ENCODE data around the gene ALDH2. TPM values are rescaled to one million over a fixed set of nuclear protein-coding genes. Genes with fewer than 3 reads are reported as not detected.

ALDH2 gene
- total and polyA plus RNA-seq, 3 experiments from 2014 or later, result 0.45 to 1.4 (median 1.2) TPM

DNA sequence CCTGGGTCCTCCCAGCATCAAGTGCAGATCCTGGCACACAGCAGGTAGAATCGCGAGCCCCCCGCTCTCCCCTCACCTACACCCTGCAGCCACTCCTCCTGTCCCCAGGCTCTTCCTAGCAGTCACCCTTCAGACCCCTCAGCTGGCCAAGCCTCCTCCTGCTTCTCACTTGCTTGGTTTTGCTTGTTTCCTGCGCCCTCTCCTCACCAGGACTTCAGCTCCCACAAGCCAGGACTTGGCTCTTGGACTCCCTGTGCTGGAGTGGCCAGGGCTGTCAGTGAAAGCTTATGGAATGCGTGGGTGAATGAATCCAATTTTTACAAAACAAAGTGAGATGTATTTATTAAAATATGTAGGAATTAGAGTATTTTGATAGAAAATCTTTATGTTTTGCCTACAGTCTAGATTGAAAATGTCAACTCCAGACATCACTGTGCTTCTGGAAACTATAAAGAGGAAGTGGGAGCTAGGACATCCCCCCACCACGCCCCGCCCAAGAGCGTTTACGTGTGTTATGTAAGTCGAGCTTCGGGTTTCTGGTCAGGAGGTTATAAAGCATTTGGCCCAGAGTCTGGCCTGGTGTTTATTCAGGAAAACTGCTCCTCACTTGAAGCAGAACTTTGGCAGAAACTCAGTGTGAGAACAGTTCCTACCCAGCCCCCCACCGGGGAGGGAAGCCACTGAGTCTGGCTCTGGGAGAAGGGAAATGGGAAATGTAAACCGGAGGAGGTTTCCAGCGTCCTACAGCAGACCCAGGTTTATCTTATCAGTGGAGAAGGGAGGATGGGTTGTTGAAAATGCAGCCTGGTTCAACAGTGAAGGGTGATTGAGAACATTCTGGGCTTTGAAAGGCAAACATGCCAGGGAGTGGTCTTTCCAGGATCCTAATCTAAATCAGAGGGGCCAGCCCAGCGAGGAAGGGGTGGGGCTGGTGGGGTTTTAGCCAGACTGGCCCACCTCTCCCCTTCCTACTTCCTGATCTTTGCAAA is 8.8 kb downstream of the ALDH2 start:
- Mint-ChIP-seq H3K27me3 (peaks cover 2 to 28% of the 10 kb centered on the region in 2 donors), H3K4me1 (no peaks in the 10 kb centered on the region), H3K36me3 (no peaks in the 10 kb centered on the region), H3K27ac (peak overlapping the region in 1 of 8 donors; percentile 47), H3K4me3 (no peak overlapping the region), H3K9me3 (no peaks in the 10 kb centered on the region)
- no peaks in the 10 kb centered on the region for H3K4me1 ChIP-seq (ENCODE audit: insufficient read depth, low read length)
- no peak overlapping the region for H3K4me3 ChIP-seq (ENCODE audit: low read length)
- H3K36me3 ChIP-seq (ENCODE audit: insufficient read depth, low read length), result no peaks in the 10 kb centered on the region
- no peaks in the 10 kb centered on the region for H3K9me3 ChIP-seq (ENCODE audit: low read length)
- no peaks in the 10 kb centered on the region for H3K27me3 ChIP-seq (ENCODE audit: insufficient read depth, low read length, poor library complexity, severe bottlenecking)
- no peak for DNase-seq
- POLR2A ChIA-PET, result no interaction called here
- peak overlapping the region; percentile 75 for H3K27ac ChIP-seq (ENCODE audit: low read depth, low read length)
- CTCF ChIA-PET, result no interaction called here

DNA sequence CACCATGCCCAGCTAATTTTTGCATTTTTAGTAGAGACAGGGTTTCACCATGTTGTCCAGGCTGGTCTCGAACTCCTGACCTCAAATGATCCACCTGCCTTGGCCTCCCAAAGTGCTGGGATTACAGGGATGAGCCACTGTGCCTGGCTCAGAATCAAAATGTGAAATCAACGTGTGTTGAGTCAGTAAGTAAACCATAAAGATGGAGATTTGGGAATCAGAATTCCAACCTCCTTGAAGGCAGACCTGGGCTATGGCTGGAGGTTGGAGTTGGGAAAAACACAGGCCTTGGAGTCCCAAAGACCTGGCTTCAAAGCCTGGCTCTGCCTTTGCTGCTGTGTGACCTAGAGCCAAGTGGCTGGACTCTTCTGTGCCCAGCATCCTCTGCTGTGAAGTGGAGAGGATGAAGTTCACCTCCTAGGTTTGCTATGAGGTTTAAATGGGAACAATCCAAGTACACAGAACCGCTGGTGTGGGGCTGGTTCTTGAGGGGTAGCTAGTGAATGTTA is 10.2 kb downstream of the ALDH2 start:
- Histone ChIP-seq H3K36me3 (ENCODE audit: insufficient read depth, low read length) (no peaks in the 10 kb centered on the region), H3K27ac (ENCODE audit: low read depth, low read length) (no peak overlapping the region), H3K9me3 (ENCODE audit: low read length) (no peaks in the 10 kb centered on the region), H3K4me3 (ENCODE audit: low read length) (no peak overlapping the region), H3K27me3 (ENCODE audit: insufficient read depth, low read length, poor library complexity, severe bottlenecking) (no peaks in the 10 kb centered on the region), H3K4me1 (ENCODE audit: insufficient read depth, low read length) (no peaks in the 10 kb centered on the region)
- DNase-seq, result no peak
- H3K27me3 Mint-ChIP-seq, result peaks cover 2 to 23% of the 10 kb centered on the region in 2 donors
- H3K4me1 Mint-ChIP-seq, result no peaks in the 10 kb centered on the region
- no peak overlapping the region for H3K27ac Mint-ChIP-seq
- H3K9me3 Mint-ChIP-seq, result no peaks in the 10 kb centered on the region
- CTCF ChIA-PET, result no interaction called here
- H3K36me3 Mint-ChIP-seq, result peaks cover 0 to 2% (median 0%) of the 10 kb centered on the region in 3 donors
- H3K4me3 Mint-ChIP-seq, result no peak overlapping the region
- POLR2A ChIA-PET, result no interaction called here

DNA sequence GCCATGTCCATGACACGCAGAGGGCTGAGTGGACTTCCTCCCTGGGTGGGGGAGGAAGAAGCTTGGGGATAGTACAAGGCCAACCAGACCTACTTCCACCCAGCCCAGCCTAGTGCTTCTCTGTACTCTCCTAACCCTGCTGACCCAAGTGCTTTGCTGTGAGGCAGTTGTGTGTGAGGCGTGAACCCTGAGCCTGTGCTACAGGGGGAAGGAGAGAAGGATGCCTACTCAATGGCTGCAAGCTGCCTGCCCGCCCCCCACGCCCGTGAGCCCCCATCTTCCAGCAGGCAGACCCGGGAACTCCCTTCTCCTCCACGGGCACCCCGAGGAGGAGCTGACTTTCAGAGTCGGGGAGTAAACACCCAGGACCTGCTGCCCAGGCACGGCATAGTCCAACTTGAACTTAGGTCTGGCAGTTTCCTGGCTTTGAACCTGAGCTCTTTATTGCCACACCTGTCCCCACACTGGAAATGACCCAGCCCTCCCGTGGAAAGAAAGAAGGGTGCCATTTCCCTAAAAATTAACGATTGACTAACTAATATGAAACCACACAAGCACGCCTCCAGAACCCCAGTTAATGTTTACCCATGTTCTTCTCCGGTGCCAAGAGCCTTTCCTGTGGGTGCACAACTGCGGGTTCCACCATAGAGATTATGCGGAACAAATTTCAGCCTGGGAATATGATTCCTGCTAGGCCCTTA is 10.8 kb downstream of the ALDH2 start:
- POLR2A ChIA-PET, result no interaction called here
- CTCF ChIA-PET, result no interaction called here
- H3K9me3 Mint-ChIP-seq, result no peaks in the 10 kb centered on the region
- Histone ChIP-seq H3K4me3 (ENCODE audit: low read length) (no peak overlapping the region), H3K36me3 (ENCODE audit: insufficient read depth, low read length) (no peaks in the 10 kb centered on the region), H3K9me3 (ENCODE audit: low read length) (no peaks in the 10 kb centered on the region), H3K4me1 (ENCODE audit: insufficient read depth, low read length) (no peaks in the 10 kb centered on the region), H3K27me3 (ENCODE audit: insufficient read depth, low read length, poor library complexity, severe bottlenecking) (no peaks in the 10 kb centered on the region), H3K27ac (ENCODE audit: low read depth, low read length) (no peak overlapping the region)
- no peak overlapping the region for H3K4me3 Mint-ChIP-seq
- no peaks in the 10 kb centered on the region for H3K4me1 Mint-ChIP-seq
- H3K36me3 Mint-ChIP-seq, result peaks cover 0 to 4% (median 0%) of the 10 kb centered on the region in 3 donors
- peaks cover 2 to 23% of the 10 kb centered on the region in 2 donors for H3K27me3 Mint-ChIP-seq
- H3K27ac Mint-ChIP-seq, result no peak overlapping the region
- no peak for DNase-seq

GRCh38 chr12:111780166-111780565 is 13.4 kb downstream of the ALDH2 start:
- Histone ChIP-seq H3K27ac (ENCODE audit: low read depth, low read length) (no peak overlapping the region), H3K4me3 (ENCODE audit: low read length) (no peak overlapping the region), H3K36me3 (ENCODE audit: insufficient read depth, low read length) (no peaks in the 10 kb centered on the region), H3K27me3 (ENCODE audit: insufficient read depth, low read length, poor library complexity, severe bottlenecking) (no peaks in the 10 kb centered on the region), H3K9me3 (ENCODE audit: low read length) (no peaks in the 10 kb centered on the region), H3K4me1 (ENCODE audit: insufficient read depth, low read length) (no peaks in the 10 kb centered on the region)
- H3K9me3 Mint-ChIP-seq, result no peaks in the 10 kb centered on the region
- no peak overlapping the region for H3K27ac Mint-ChIP-seq
- H3K4me3 Mint-ChIP-seq, result no peak overlapping the region
- H3K36me3 Mint-ChIP-seq, result peaks cover 0 to 4% (median 0%) of the 10 kb centered on the region in 3 donors
- ChIA-PET CTCF (no interaction called here), POLR2A (no interaction called here)
- no peak for DNase-seq
- H3K27me3 Mint-ChIP-seq, result peaks cover 2 to 9% of the 10 kb centered on the region in 2 donors
- no peaks in the 10 kb centered on the region for H3K4me1 Mint-ChIP-seq

DNA sequence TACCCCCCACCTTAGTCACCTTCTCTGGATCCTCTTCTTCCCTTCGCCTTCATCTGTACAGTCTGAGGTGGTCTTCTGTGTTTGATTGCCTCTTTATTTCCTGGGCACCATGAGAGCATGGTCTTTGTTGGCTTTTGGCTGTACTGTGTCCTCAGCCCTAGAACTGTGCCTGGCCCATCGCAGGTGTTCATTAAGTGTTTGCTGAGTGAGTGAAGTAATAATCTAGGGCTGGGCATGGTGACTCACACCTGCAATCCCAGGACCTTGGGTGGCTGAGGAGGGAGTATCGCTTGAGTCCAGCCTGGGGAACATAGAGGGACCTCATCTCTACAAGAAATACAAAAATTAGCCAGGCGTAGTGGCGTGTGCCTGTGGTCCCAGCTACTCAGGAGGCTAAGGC is 13.9 kb downstream of the ALDH2 start:
- Mint-ChIP-seq H3K4me3 (no peak overlapping the region), H3K27ac (peak overlapping the region in 1 of 8 donors; percentile 17), H3K27me3 (peaks cover 2 to 7% of the 10 kb centered on the region in 2 donors), H3K4me1 (no peaks in the 10 kb centered on the region), H3K9me3 (no peaks in the 10 kb centered on the region), H3K36me3 (peaks cover 0 to 4% (median 0%) of the 10 kb centered on the region in 3 donors)
- Histone ChIP-seq H3K27me3 (ENCODE audit: insufficient read depth, low read length, poor library complexity, severe bottlenecking) (no peaks in the 10 kb centered on the region), H3K4me3 (ENCODE audit: low read length) (no peak overlapping the region), H3K36me3 (ENCODE audit: insufficient read depth, low read length) (no peaks in the 10 kb centered on the region), H3K27ac (ENCODE audit: low read depth, low read length) (no peak overlapping the region), H3K9me3 (ENCODE audit: low read length) (no peaks in the 10 kb centered on the region), H3K4me1 (ENCODE audit: insufficient read depth, low read length) (no peaks in the 10 kb centered on the region)
- CTCF ChIA-PET, result no interaction called here
- DNase-seq, result no peak
- POLR2A ChIA-PET, result no interaction called here

DNA sequence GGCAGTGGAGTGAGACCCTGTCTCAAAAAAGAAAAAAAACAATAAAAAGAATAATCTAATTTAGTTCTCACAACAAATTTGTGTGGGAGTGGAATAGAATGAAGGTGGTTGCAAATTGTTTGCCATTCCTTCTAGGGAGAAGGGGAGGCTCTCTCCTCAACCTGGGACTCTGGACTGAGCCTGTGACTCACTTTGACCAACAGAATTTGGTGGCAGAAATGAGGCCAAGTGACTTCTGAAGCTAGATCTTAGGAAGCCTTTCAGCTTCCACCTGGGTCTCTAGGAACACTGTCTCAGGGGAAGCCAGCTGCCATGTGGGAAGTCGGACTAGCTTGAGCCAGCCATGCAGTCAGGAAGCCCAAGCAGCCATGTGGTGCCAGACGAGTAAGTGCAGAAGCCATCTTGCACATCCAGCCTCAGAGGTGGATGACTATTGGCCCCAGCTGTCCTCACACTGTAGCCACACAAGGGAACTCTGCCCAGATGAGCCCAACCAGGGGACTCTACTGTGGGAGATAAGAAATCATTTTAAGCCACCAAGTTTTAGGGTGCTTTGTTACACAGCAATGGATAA is 14.4 kb downstream of the ALDH2 start:
- H3K36me3 ChIP-seq (ENCODE audit: insufficient read depth, low read length), result no peaks in the 10 kb centered on the region
- POLR2A ChIA-PET, result no interaction called here
- Mint-ChIP-seq H3K27ac (no peak overlapping the region), H3K9me3 (no peaks in the 10 kb centered on the region), H3K27me3 (peaks cover 1 to 2% of the 10 kb centered on the region in 2 donors), H3K4me1 (no peaks in the 10 kb centered on the region), H3K36me3 (peaks cover 0 to 4% (median 0%) of the 10 kb centered on the region in 3 donors), H3K4me3 (no peak overlapping the region)
- no peaks in the 10 kb centered on the region for H3K9me3 ChIP-seq (ENCODE audit: low read length)
- CTCF ChIA-PET, result no interaction called here
- no peaks in the 10 kb centered on the region for H3K4me1 ChIP-seq (ENCODE audit: insufficient read depth, low read length)
- DNase-seq, result no peak
- H3K27me3 ChIP-seq (ENCODE audit: insufficient read depth, low read length, poor library complexity, severe bottlenecking), result no peaks in the 10 kb centered on the region
- no peak overlapping the region for H3K27ac ChIP-seq (ENCODE audit: low read depth, low read length)
- H3K4me3 ChIP-seq (ENCODE audit: low read length), result no peak overlapping the region

DNA sequence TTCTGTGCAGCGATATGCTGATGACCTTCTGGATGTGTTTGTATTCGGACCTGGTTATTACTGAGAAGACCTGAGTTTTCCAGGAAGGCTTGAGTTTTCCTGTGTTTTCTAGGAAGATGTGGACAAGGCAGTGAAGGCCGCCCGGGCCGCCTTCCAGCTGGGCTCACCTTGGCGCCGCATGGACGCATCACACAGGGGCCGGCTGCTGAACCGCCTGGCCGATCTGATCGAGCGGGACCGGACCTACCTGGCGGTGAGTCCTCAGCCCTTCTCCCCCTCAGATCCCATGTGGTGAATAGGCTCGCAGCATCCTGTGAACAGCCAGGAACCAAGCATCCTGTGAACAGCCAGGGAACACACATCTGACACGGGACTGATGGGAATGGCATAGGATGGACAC is 16.3 kb downstream of the ALDH2 start:
- Histone ChIP-seq H3K4me1 (ENCODE audit: insufficient read depth, low read length) (no peaks in the 10 kb centered on the region), H3K9me3 (ENCODE audit: low read length) (no peaks in the 10 kb centered on the region), H3K27me3 (ENCODE audit: insufficient read depth, low read length, poor library complexity, severe bottlenecking) (no peaks in the 10 kb centered on the region), H3K36me3 (ENCODE audit: insufficient read depth, low read length) (no peaks in the 10 kb centered on the region), H3K27ac (ENCODE audit: low read depth, low read length) (no peak overlapping the region), H3K4me3 (ENCODE audit: low read length) (no peak overlapping the region)
- DNase-seq, result no peak
- H3K4me1 Mint-ChIP-seq, result no peaks in the 10 kb centered on the region
- no peak overlapping the region for H3K27ac Mint-ChIP-seq
- no peak overlapping the region for H3K4me3 Mint-ChIP-seq
- H3K27me3 Mint-ChIP-seq, result peaks cover 0 to 3% of the 10 kb centered on the region in 2 donors
- H3K36me3 Mint-ChIP-seq, result peaks cover 0 to 4% (median 0%) of the 10 kb centered on the region in 3 donors
- H3K9me3 Mint-ChIP-seq, result no peaks in the 10 kb centered on the region
- CTCF ChIA-PET, result no interaction called here
- POLR2A ChIA-PET, result no interaction called here

- Mint-ChIP-seq H3K9me3 (no peaks in the 10 kb centered on the region), H3K4me3 (no peak overlapping the region), H3K27me3 (peaks cover 0 to 3% of the 10 kb centered on the region in 2 donors), H3K4me1 (no peaks in the 10 kb centered on the region), H3K36me3 (peaks cover 0 to 4% (median 0%) of the 10 kb centered on the region in 3 donors), H3K27ac (peak overlapping the region in 2 of 8 donors; percentile 12 to 44)
- POLR2A ChIA-PET, result no interaction called here
- Histone ChIP-seq H3K27me3 (ENCODE audit: insufficient read depth, low read length, poor library complexity, severe bottlenecking) (no peaks in the 10 kb centered on the region), H3K4me1 (ENCODE audit: insufficient read depth, low read length) (no peaks in the 10 kb centered on the region), H3K27ac (ENCODE audit: low read depth, low read length) (no peak overlapping the region), H3K9me3 (ENCODE audit: low read length) (no peaks in the 10 kb centered on the region), H3K36me3 (ENCODE audit: insufficient read depth, low read length) (no peaks in the 10 kb centered on the region), H3K4me3 (ENCODE audit: low read length) (no peak overlapping the region)
- DNase-seq, result no peak
- CTCF ChIA-PET, result interaction anchor here (1.3 kb wide), 1 partner anchor 27 kb away, joined by 3 read pairs; no protein-coding TSS in a partner anchor
Measured at GRCh38 chr12:111784953-111785352, 18.2 kb downstream of the ALDH2 start.

All from CD8-positive, alpha-beta memory T cell (primary cell).